Cardiac fibroblast (primary cell): ENCODE measurements around the gene MINDY2.

Experiments used
- DNase-seq, 2 donors: peaks; one replicate each; pipeline versions ENCODE4 v3.0.0 to v3.0.0-alpha.2; 2010; ENCODE audit warnings: low read depth in 2 of 2
- H3K4me3 ChIP-seq, 2 donors: replicated peaks in 1 of 2; 1 replicate in 1 of 2; 2 replicates in 1 of 2; pipeline ENCODE4 v1.5.1; 2011; ENCODE audit warnings: low read depth in 2 of 2, low read length in 2 of 2, mild to moderate bottlenecking in 2 of 2, moderate library complexity in 1 of 2
- TF ChIP-seq, protein P1 (sequence below): IDR thresholded peaks from one replicate; pipeline ENCODE4 v1.5.1; 2011; ENCODE audit warnings: low read depth, mild to moderate bottlenecking, low read length, inconsistent platforms

Gene MINDY2

DNA sequence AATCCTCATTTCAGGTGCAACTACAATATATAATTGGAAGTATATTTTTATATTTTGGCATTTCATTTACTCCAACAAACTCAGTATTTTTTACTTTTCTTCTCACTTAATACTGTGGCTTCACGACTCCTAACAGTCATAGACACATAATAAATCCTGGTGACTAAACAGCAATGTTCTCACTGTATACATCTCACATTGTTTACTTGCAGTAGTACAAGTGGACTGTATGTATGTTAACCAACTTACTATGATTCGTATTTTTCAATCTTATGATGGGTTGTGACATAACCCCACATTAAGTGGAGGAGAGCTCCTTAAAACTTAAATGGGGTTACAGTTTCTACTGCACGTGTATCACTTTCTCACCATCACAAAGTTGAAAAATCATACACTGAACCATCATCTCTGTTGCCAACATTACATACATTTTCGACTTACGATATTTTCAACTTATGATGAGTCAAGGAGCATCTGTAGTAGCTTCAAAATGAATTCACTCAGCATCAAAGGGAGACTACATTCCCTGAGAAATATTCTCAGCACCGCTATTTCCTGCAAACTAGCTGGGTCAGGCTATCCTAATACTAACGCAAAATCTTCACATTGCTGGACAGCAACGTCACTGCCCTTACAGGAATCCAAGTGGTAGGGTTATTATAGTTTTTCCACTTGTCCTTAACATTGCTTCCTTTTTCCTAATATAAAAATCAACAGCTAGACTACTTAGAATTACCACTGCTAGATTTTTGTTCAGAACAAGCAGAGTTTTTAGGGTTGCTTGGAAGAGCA is 28.9 kb upstream of the MINDY2 start:
- no peak overlapping the region for H3K4me3 ChIP-seq
- peak; percentile 80 to 90 for DNase-seq
- TF ChIP-seq, protein P1, sequence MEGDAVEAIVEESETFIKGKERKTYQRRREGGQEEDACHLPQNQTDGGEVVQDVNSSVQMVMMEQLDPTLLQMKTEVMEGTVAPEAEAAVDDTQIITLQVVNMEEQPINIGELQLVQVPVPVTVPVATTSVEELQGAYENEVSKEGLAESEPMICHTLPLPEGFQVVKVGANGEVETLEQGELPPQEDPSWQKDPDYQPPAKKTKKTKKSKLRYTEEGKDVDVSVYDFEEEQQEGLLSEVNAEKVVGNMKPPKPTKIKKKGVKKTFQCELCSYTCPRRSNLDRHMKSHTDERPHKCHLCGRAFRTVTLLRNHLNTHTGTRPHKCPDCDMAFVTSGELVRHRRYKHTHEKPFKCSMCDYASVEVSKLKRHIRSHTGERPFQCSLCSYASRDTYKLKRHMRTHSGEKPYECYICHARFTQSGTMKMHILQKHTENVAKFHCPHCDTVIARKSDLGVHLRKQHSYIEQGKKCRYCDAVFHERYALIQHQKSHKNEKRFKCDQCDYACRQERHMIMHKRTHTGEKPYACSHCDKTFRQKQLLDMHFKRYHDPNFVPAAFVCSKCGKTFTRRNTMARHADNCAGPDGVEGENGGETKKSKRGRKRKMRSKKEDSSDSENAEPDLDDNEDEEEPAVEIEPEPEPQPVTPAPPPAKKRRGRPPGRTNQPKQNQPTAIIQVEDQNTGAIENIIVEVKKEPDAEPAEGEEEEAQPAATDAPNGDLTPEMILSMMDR: no peak

DNA sequence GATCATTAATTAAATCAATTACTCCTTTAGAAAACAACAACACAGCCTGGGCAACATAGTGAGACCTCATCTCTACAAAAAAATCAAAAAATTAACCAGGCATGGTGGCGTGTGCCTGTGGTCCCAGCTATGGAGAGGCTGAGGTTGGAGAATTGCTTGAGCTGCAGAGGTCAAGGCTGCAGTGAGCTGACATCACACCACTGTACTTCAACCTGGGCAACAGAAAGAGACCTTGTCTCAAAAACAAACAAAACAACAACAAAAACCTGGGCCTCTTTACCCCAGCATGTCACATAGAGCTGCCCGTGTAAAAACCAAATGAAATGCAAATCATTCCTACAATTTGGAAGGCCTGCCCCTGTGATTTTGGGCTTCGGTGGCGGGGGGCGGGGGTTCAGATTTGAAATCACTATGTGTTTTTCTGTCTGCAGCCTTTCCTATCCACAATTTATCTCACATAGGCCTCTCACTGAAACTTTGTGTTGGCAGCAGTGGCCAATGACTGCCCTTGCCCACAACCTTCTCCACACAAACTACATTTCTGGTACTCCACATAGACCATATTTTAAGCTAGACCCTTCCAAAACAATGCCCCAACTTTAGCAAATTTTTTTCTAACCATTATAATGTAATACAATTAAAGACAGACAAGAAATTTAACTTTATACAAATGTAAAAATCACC is 28.1 kb upstream of the MINDY2 start:
- DNase-seq: no peak
- TF ChIP-seq, protein P1: no peak
- H3K4me3 ChIP-seq: no peak overlapping the region

DNA sequence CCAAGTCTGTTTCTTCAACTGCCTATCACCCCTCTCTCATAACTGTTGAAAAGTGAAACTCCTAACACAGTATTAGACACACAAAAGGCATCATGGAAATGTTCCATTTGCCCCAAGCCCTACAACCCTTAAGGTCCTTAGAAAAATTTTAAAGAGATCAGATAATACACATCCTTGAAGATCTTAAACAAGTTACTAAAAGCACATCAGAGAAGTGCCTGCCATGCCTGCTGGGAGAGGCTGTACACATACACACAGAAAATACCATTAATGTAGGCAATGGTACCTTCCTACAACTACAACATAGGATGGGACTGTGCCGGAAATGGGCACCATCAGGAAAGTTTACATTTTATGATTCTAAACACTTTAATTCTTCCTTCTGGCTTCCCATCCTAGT is 24.9 kb upstream of the MINDY2 start:
- DNase-seq: no peak
- peak overlapping the region in 1 of 2 donors; percentile 89 for H3K4me3 ChIP-seq
- TF ChIP-seq, protein P1: no peak

DNA sequence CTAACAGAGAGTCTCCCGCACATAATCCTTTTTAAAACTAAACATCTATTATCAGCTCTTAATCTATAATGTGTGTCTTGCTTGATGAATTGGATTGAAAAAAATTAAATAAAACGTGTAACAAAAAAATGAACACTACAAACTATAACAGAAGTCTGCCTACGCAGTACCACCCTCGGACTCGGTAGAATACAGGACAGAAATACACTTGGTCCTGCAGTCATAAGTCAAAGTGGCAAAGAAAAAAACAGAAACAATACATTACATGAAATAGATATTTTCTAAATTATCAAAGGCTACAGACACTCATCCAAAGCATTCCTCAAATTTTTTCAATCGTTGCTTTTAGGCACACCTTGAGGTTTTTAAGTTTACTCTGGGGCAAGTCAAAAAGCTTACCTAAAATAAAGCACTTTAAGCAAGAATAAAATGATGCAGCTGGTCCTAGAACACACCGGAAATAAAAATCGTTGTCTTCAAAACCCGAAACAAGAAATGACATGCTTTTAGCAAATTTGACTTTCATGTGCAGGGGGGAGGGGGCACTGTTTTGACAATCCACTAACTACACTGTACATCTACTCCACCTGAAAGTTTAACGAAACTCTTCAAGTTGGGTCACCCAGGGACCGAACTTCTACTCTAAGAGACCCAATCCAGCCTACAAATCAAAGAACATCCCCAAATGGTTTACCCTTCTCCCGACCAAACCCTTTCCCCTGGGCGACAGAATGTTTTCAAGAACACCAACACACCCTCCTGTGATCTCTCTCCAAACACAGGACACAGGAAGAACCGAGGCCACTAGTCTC is 22.9 kb upstream of the MINDY2 start:
- peak overlapping the region; percentile 86 to 89 for H3K4me3 ChIP-seq
- TF ChIP-seq, protein P1: no peak
- no peak for DNase-seq

DNA sequence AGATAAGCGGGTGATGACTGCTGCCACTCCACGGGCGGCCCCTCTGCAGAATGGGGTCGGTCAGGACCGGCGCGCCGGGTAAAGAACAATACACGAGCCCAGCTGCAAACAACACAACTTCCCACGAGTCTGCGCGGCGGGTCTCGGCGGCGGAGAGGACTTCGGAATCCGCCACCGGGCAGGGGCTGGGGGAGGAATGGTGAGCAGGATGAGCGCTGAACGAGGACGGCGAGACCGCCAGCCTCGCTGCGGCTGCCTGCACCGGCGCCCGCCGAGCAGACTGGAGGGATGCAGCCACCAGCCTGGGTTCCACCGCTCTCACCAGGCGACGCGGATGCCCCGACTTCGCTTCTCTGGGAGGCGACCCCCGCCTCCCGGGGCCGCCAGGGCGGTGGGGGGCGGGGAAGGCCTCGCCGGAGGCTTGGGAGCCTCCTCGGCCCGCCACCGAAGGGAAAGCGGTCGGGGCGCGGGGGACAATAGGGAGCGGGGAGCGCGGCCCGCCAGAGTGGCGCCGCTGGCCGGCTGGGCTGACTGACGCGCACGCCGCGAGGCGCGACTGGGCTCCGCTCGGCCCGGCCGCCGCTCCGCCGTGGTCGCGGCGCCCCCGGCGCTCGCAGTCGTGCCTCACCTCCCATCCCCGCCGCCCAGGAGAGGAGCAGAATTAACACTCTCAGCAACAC is 22.1 kb upstream of the MINDY2 start:
- TF ChIP-seq, protein P1: no peak
- H3K4me3 ChIP-seq: peak overlapping the region; percentile 86 to 89
- DNase-seq: peak; percentile 47 to 56

DNA sequence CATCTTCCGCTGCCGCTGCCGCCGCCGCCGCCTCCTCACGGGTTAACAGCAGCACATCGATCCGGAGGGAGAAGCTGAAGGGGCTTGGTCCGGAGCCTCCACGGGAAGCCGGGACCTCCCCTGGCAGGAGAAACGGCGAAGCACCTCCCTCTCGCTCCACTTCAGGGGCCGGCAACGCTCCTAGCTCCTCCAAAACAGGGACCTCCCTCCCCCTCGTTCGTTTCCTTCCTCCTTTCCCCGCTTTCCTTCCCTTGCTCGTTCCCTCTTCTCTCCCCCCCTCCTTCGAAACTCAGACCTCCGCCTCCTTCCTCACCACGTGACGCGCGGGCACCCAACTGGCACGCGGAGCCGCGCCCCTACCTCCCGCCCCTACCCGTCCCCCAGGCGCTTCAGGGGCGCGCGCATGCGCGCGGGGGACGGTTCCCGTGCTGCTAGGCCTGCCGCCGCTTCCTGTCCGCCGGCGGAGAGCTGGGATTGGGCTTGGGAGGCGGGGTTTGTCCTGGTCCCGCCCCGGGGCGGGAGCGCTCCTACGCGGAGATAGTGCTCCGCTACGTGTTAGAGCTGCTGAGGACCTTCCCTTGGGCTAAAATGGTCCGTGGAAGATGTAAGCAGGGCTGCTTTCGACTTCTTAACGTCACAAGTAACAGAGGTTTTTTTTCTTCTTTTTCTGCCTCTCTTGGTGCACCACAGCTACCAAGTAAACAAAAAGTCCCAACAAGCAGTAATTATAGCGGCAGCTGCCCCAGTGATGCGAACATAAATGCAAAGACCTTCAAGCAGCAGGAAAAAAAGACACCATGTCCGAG is 21.4 kb upstream of the MINDY2 start, which contains the start of gene ADAM10:
Gene ADAM10, minus strand, starts transcription at position 176 of the 806 bp plus-strand sequence. Its CDS starts 173 bp downstream, at position 3.
- TF ChIP-seq, protein P1: no peak
- peak; percentile 99 to 100 for DNase-seq
- peak within 1 kb of the TSS; percentile 86 to 89 for H3K4me3 ChIP-seq
